CD4-positive, alpha-beta memory T cell (primary cell): ENCODE measurements around the gene LIG1. TPM values are rescaled to one million over a fixed set of nuclear protein-coding genes. Genes with fewer than 3 reads are reported as not detected.
A peak's percentile ranks its signal among the peaks of the same experiment; 100 is the strongest.

ENCODE experiments used
- CTCF ChIA-PET: fragments of 350-600 bp; sonication (Branson Sonifier 250); formaldehyde crosslinking; loops from one replicate; lab custom pipeline; 2021; ENCODE audit warnings: inconsistent platforms; ENCODE audit not compliant: partially characterized antibody; lab: Charles Lee
- POLR2A ChIA-PET: fragments of 350-600 bp; sonication (Branson Sonifier 250); formaldehyde crosslinking; loops from one replicate; lab custom pipeline; 2021; ENCODE audit not compliant: partially characterized antibody; lab: Charles Lee
- DNase-seq, 5 donors: peaks; one replicate each; pipeline versions ENCODE4 v3.0.0 to v3.0.0-alpha.2; 2020 to 2022; ENCODE audit warnings: mixed read lengths in 1 of 5
- H3K27ac ChIP-seq: one replicate; pipeline ENCODE4 v1.7.0; 2013; ENCODE audit warnings: low read depth, low read length
- H3K27me3 ChIP-seq: 2 replicates; pipeline ENCODE4 v1.7.0; 2013; ENCODE audit warnings: mild to moderate bottlenecking, low read length, moderate library complexity; ENCODE audit not compliant: insufficient read depth
- H3K36me3 ChIP-seq: 2 replicates; pipeline ENCODE4 v1.7.0; 2013; ENCODE audit warnings: mild to moderate bottlenecking, low read length, moderate library complexity; ENCODE audit not compliant: insufficient read depth
- H3K4me1 ChIP-seq: 2 replicates; pipeline ENCODE4 v1.7.0; 2013; ENCODE audit warnings: mild to moderate bottlenecking, low read length, moderate library complexity; ENCODE audit not compliant: insufficient read depth
- H3K4me3 ChIP-seq, 2 donors: one replicate each; pipeline ENCODE4 v1.7.0; 2013; ENCODE audit warnings: low read length in 2 of 2, mild to moderate bottlenecking in 1 of 2
- H3K9me3 ChIP-seq, 2 donors: one replicate each; pipeline ENCODE4 v1.7.0; 2013; ENCODE audit warnings: low read length in 2 of 2, control low read depth in 1 of 2; ENCODE audit not compliant: control insufficient read depth in 1 of 2
- H3K27ac Mint-ChIP-seq, 7 donors: one replicate each; pipeline ENCODE4 v1.8.0; 2020 to 2021; ENCODE audit warnings: mixed read lengths in 7 of 7, mild to moderate bottlenecking in 6 of 7, inconsistent platforms in 3 of 7, moderate library complexity in 3 of 7
- H3K27me3 Mint-ChIP-seq, 2 donors: one replicate each; pipeline ENCODE4 v1.8.0; 2020 to 2021; ENCODE audit warnings: mixed read lengths in 2 of 2
- H3K36me3 Mint-ChIP-seq, 2 donors: one replicate each; pipeline ENCODE4 v1.8.0; 2020 to 2021; ENCODE audit warnings: mixed read lengths in 2 of 2, inconsistent platforms in 1 of 2, mild to moderate bottlenecking in 1 of 2
- H3K4me1 Mint-ChIP-seq, 4 donors: one replicate each; pipeline ENCODE4 v1.8.0; 2020 to 2021; ENCODE audit warnings: mixed read lengths in 4 of 4, mild to moderate bottlenecking in 1 of 4
- H3K4me3 Mint-ChIP-seq, 8 donors: one replicate each; pipeline ENCODE4 v1.8.0; 2020 to 2021; ENCODE audit warnings: mixed read lengths in 8 of 8, mild to moderate bottlenecking in 7 of 8, moderate library complexity in 6 of 8, inconsistent platforms in 3 of 8
- H3K9me3 Mint-ChIP-seq, 8 donors: one replicate each; pipeline ENCODE4 v1.8.0; 2020 to 2021; ENCODE audit warnings: mixed read lengths in 8 of 8, mild to moderate bottlenecking in 5 of 8, inconsistent platforms in 3 of 8, moderate library complexity in 1 of 8
- intact Hi-C: fragments of 100-400 bp; cut with micrococcal nuclease; formaldehyde crosslinking; loops from one replicate; pipeline ENCODE4 v1.15.1; 2023
- polyA plus RNA-seq, 2 donors: library from polyadenylated mRNA; unstranded; fragments of 300-500 nt; fragmentation: Illumina TruSeq; gene quantifications; one replicate each; pipeline ENCODE4 v1.2.3, GENCODE V29; 2021
- total RNA-seq, 2 experiments: library from RNA; stranded (reverse); gene quantifications; one replicate each; pipeline ENCODE4 v1.2.3, GENCODE V29; 2021

Gene LIG1
- total and polyA plus RNA-seq, 4 experiments from 2014 or later, result 13.4 to 124 (median 74.2) TPM

DNA sequence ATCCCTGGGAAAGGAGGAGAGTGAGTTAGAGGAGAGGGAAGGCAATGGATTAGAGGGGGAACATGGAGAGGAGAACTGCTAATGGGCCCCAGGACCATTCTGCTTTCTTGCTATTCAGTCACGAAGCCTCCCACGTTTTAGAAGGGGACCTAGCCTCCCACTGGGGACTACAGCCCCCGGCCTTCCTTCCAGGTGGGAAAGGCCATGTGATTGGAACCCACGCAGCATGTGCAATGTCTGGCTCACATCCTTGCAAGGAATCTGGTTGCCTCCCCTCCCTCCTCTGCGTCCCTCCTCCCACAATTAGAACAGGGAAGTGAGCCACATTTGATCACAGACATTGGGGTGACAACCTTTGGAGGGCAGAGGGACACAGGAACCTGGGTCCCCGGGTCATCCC, 37.0 kb downstream of the LIG1 start:
- Histone ChIP-seq H3K36me3 (peaks cover 11% of the 10 kb centered on the region), H3K27me3 (no peaks in the 10 kb centered on the region), H3K27ac (no peak overlapping the region), H3K9me3 (no peaks in the 10 kb centered on the region), H3K4me1 (no peaks in the 10 kb centered on the region), H3K4me3 (no peak overlapping the region)
- H3K4me1 Mint-ChIP-seq, result no peaks in the 10 kb centered on the region
- DNase-seq, result no peak
- POLR2A ChIA-PET, result no interaction called here
- intact Hi-C loops, result no loop called here
- H3K27me3 Mint-ChIP-seq, result no peaks in the 10 kb centered on the region
- CTCF ChIA-PET, result interaction anchor here (1.1 kb wide), 1 partner anchor 23 kb away, joined by 3 read pairs; the partner anchor contains the start of gene PLA2G4C
- peaks cover 0 to 2% (median 0%) of the 10 kb centered on the region in 8 donors for H3K9me3 Mint-ChIP-seq
- H3K27ac Mint-ChIP-seq, result no peak overlapping the region
- no peak overlapping the region for H3K4me3 Mint-ChIP-seq
- peaks cover 29 to 46% of the 10 kb centered on the region in 2 donors for H3K36me3 Mint-ChIP-seq

DNA sequence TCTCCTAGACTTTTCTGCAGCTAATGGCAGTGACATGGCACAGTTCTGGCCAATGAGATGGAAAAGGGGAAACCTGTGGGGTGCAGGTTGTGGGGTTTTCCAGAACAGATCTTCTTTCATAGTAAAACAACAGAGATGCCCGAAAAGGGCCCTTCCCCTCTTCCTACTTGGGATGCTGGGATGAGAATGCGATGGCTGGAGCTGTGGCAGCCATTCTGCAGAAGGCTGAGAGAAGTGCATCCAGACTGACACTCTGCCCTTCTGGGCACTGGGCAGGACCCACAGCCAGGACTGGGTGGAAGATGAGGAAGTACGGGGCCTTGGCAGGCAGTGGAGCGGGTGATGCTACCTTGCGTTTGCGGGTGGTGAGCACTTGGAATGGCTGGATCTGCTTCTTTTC, 42.6 kb downstream of the LIG1 start:
- Histone ChIP-seq H3K27me3 (no peaks in the 10 kb centered on the region), H3K9me3 (no peaks in the 10 kb centered on the region), H3K27ac (no peak overlapping the region), H3K4me3 (no peak overlapping the region), H3K36me3 (peaks cover 22% of the 10 kb centered on the region), H3K4me1 (no peaks in the 10 kb centered on the region)
- intact Hi-C loops, result no loop called here
- Mint-ChIP-seq H3K4me3 (no peak overlapping the region), H3K27me3 (no peaks in the 10 kb centered on the region), H3K27ac (no peak overlapping the region), H3K4me1 (no peaks in the 10 kb centered on the region), H3K36me3 (peaks cover 55 to 67% of the 10 kb centered on the region in 2 donors), H3K9me3 (peaks cover 0 to 2% (median 0%) of the 10 kb centered on the region in 8 donors)
- ChIA-PET POLR2A (no interaction called here), CTCF (interaction anchor here (0.9 kb wide), 1 partner anchor 27 kb away, joined by 3 read pairs; no protein-coding TSS in a partner anchor)
- no peak for DNase-seq

DNA sequence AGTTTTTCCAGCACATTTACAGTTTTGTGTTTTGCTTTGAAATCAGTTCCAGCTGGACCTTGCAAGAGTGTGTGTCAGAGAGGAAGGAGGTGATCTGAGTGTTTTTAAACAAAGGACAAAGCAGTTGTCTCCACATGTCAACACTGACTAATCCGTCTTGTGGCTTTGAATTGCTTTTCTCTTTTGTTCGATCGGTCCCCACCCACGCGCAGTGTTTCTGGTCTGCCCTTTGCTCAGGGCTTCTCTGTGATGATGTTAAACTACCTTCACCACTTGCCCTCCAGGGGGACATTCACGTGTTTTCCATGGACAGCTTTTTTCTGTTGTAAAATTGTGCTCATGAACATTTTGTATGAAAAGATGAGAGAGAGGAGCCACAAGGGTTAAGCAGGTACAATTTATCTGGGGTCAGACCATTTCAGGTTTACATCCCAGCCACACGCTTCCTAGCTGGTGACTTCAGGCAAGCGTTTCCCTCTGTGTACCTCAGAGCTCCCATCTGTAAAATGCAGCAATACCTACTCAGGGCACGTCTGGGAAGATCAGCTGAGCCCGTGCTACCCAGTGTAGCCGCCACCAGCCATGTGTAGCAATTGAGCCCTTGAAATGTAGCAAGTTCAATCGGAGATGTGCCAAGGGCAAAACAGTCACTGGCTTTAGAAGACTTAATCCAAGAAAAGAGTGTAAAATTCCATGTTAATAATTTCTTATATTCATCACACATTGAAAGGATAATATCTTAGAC, 46.1 kb downstream of the LIG1 start:
- Mint-ChIP-seq H3K9me3 (peaks cover 0 to 2% (median 0%) of the 10 kb centered on the region in 8 donors), H3K4me3 (no peak overlapping the region), H3K36me3 (peaks cover 62 to 66% of the 10 kb centered on the region in 2 donors), H3K4me1 (peaks cover 0 to 6% (median 2%) of the 10 kb centered on the region in 4 donors), H3K27ac (peak overlapping the region in 1 of 7 donors; percentile 6), H3K27me3 (no peaks in the 10 kb centered on the region)
- POLR2A ChIA-PET, result no interaction called here
- no peak overlapping the region for H3K4me3 ChIP-seq
- no peaks in the 10 kb centered on the region for H3K9me3 ChIP-seq
- intact Hi-C loops, result no loop called here
- DNase-seq, result no peak
- no peaks in the 10 kb centered on the region for H3K27me3 ChIP-seq
- CTCF ChIA-PET, result interaction anchor here (1.2 to 1.6 kb wide), 3 partner anchors 23 to 74 kb away, joined by 3 to 4 read pairs (median 3); no protein-coding TSS in a partner anchor
- H3K36me3 ChIP-seq, result peaks cover 23% of the 10 kb centered on the region
- no peak overlapping the region for H3K27ac ChIP-seq
- H3K4me1 ChIP-seq, result no peaks in the 10 kb centered on the region

DNA sequence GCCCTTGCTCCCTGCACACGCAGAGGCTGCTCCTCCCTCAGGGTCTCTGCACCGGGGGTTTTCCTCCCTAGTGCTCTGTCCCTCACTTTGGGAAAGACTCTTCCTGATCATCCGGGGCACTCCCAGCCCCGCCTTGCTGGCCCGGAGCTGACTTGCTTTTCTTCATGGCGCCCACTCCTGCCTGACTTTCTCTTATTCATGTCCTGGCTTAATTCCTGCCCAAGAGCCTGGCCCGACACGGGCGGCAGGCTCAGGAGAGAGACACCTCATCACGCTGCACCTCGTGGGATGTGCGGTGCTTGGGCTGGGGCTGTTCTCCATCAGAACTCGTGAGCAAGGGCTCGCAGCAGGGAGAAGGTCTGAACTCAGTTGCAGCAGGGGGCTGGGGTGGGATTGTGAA, 47.7 kb downstream of the LIG1 start:
- no peak for DNase-seq
- peaks cover 15% of the 10 kb centered on the region for H3K36me3 ChIP-seq
- H3K4me3 Mint-ChIP-seq, result no peak overlapping the region
- no peaks in the 10 kb centered on the region for H3K27me3 Mint-ChIP-seq
- peaks cover 1 to 6% (median 5%) of the 10 kb centered on the region in 4 donors for H3K4me1 Mint-ChIP-seq
- H3K27ac Mint-ChIP-seq, result peak overlapping the region in 2 of 7 donors; percentile 75 to 88
- no peaks in the 10 kb centered on the region for H3K9me3 Mint-ChIP-seq
- intact Hi-C loops, result no loop called here
- CTCF ChIA-PET, result interaction anchor here (1.0 kb wide), 1 partner anchor 30 kb away, joined by 3 read pairs; no protein-coding TSS in a partner anchor
- H3K4me3 ChIP-seq, result no peak overlapping the region
- H3K36me3 Mint-ChIP-seq, result peaks cover 54 to 60% of the 10 kb centered on the region in 2 donors
- H3K4me1 ChIP-seq, result no peaks in the 10 kb centered on the region
- H3K27ac ChIP-seq, result no peak overlapping the region
- no peaks in the 10 kb centered on the region for H3K27me3 ChIP-seq
- no peaks in the 10 kb centered on the region for H3K9me3 ChIP-seq
- POLR2A ChIA-PET, result no interaction called here

DNA sequence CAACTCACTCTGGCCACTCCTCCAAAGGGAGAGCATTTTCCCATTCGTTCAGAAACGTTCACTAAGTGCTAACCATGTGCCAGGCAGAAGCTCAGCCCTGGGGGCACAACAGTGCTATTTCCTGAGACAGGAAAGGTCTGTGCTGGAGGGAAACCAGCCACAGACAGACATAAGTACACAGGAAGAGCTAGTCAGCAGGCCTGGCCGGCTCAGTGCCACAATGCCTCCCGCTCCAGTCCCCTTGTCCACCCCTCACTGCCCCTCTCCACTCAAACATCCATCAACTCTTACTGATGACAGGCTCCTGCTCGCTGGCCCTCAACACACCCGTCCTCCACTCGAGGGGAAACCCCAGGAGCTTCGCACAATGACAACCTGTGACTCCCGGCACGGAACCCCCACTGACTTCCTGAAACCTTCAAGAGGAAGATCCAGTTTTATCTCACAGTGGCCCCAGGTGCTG, 48.2 kb downstream of the LIG1 start:
- peaks cover 11% of the 10 kb centered on the region for H3K36me3 ChIP-seq
- H3K4me3 ChIP-seq, result no peak overlapping the region
- intact Hi-C loops, result no loop called here
- no peak overlapping the region for H3K27ac ChIP-seq
- no peaks in the 10 kb centered on the region for H3K27me3 ChIP-seq
- no peaks in the 10 kb centered on the region for H3K4me1 ChIP-seq
- Mint-ChIP-seq H3K27me3 (no peaks in the 10 kb centered on the region), H3K27ac (peak overlapping the region in 5 of 7 donors; percentile 42 to 86 (median 57)), H3K9me3 (no peaks in the 10 kb centered on the region), H3K4me1 (peaks cover 1 to 6% (median 5%) of the 10 kb centered on the region in 4 donors), H3K36me3 (peaks cover 51 to 55% of the 10 kb centered on the region in 2 donors), H3K4me3 (no peak overlapping the region)
- no peaks in the 10 kb centered on the region for H3K9me3 ChIP-seq
- POLR2A ChIA-PET, result no interaction called here
- no peak for DNase-seq
- CTCF ChIA-PET, result interaction anchor here (1.0 kb wide), 1 partner anchor 31 kb away, joined by 3 read pairs; no protein-coding TSS in a partner anchor

DNA sequence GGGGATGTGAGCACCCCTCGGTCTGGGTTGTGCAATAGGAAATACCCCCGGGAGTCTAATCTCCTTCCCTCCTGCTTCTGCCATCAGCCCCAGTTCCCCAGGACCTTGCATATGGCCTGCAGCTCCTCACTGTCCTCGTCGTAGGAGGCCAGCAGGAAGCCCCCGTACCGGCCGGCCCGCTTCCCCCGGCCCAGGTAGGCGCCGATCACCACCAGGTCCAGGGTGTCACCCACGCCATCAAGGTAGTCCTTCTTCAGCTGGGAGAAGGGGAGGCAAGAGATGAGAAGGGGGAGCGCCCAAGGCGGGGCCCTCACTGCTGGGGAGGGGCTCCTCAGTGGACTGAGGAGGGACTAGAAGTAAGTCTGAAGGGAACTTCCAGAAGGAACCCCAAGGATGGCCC, 49.1 kb downstream of the LIG1 start:
- Histone ChIP-seq H3K4me1 (no peaks in the 10 kb centered on the region), H3K9me3 (no peaks in the 10 kb centered on the region), H3K4me3 (no peak overlapping the region), H3K27ac (no peak overlapping the region), H3K36me3 (peaks cover 15% of the 10 kb centered on the region), H3K27me3 (no peaks in the 10 kb centered on the region)
- CTCF ChIA-PET, result no interaction called here
- Mint-ChIP-seq H3K4me3 (no peak overlapping the region), H3K27ac (peak overlapping the region in 1 of 7 donors; percentile 75), H3K27me3 (no peaks in the 10 kb centered on the region), H3K4me1 (peaks cover 1 to 6% (median 5%) of the 10 kb centered on the region in 4 donors), H3K36me3 (peaks cover 46 to 52% of the 10 kb centered on the region in 2 donors), H3K9me3 (no peaks in the 10 kb centered on the region)
- intact Hi-C loops, result no loop called here
- DNase-seq, result no peak
- POLR2A ChIA-PET, result interaction anchor here (0.7 kb wide), 1 partner anchor 212 kb away, joined by 3 read pairs; no protein-coding TSS in a partner anchor

DNA sequence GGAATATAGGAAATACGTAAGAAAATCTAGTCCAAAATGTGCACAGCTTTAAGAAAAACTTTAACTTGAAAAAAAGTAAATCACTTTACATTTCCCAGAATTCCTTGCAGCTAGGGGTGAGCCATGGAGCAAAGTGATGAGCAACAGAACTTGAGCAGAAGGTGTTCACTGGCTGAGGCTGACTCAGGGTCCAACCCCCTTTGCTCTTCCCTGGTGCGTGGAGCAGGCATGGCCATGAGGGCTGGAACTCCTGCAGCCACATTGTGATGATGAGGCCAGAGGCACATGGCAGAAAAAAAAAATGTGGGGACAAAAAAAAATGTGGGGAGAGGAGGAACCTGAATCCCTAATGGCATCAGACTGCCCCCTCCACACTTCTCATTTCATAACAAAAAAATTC, 49.6 kb downstream of the LIG1 start:
- H3K4me1 Mint-ChIP-seq, result peaks cover 1 to 6% (median 5%) of the 10 kb centered on the region in 4 donors
- intact Hi-C loops, result no loop called here
- DNase-seq, result no peak
- H3K27ac Mint-ChIP-seq, result peak overlapping the region in 1 of 7 donors; percentile 75
- H3K4me3 ChIP-seq, result no peak overlapping the region
- H3K36me3 Mint-ChIP-seq, result peaks cover 43 to 51% of the 10 kb centered on the region in 2 donors
- peaks cover 15% of the 10 kb centered on the region for H3K36me3 ChIP-seq
- H3K4me3 Mint-ChIP-seq, result no peak overlapping the region
- H3K9me3 ChIP-seq, result no peaks in the 10 kb centered on the region
- ChIA-PET CTCF (no interaction called here), POLR2A (interaction anchor here (0.7 kb wide), 1 partner anchor 212 kb away, joined by 3 read pairs; no protein-coding TSS in a partner anchor)
- no peaks in the 10 kb centered on the region for H3K27me3 Mint-ChIP-seq
- no peak overlapping the region for H3K27ac ChIP-seq
- H3K27me3 ChIP-seq, result no peaks in the 10 kb centered on the region
- H3K4me1 ChIP-seq, result no peaks in the 10 kb centered on the region
- H3K9me3 Mint-ChIP-seq, result no peaks in the 10 kb centered on the region
